Pons (tissue), 1 donor: ENCODE data around the gene FYCO1.
A peak's percentile ranks its signal among the peaks of the same experiment; 100 is the strongest.
"Not testable (repeated sequence)": the region's sequence is repeated elsewhere in the genome, so short reads cannot be mapped to it uniquely, and the experiment has no call there.

ENCODE experiments used
- DNase-seq: peaks from one replicate; pipeline ENCODE4 v3.0.0-alpha.2; 2016; ENCODE audit warnings: low spot score

Gene FYCO1

DNA sequence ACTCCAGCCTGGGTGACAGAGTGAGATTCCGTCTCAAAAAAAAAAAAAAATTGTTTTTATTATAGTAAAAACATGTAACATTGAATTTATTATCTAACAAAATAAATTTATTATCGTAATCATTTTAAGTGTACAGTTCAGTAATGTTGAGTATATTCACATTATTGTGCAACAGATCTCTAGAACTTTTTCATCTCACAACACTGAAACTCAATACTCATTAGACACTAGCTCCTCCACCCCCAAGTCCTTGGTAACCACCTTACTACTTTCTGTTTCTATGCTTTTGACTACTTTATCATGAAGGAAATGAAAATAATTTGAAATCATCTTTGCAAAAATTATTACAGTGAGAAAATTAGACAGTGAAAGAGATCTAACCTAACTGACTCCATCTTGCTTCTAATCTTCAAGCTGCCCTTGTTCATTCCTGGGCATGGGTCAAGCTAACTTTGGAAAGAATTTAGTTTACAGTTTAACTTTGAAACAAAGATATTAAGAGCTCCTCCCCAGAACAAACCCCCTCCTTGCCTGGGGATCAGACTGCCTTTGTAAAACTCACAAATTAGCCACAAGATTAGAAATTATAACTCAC is 15.0 kb upstream of the FYCO1 start:
- no peak for DNase-seq

DNA sequence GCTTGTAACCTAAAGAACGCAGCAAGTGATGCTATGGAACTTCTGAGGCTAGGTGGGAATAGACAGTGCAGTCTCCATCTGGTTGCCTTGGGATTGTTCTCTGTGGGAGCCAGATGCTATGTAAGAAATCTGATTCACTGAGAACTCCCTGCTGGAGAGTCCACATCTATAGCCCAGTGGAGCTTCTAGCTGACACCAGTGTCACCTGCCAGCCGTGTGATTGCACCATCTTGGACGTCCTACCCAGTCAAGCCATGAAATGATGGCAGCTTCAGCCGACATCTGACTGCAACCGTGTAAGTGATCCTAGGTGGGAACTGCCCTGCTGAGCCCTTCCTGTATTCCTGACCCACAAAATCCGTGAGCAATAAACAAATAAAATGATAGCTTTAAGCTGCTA is 12.4 kb upstream of the FYCO1 start:
- no peak for DNase-seq

DNA sequence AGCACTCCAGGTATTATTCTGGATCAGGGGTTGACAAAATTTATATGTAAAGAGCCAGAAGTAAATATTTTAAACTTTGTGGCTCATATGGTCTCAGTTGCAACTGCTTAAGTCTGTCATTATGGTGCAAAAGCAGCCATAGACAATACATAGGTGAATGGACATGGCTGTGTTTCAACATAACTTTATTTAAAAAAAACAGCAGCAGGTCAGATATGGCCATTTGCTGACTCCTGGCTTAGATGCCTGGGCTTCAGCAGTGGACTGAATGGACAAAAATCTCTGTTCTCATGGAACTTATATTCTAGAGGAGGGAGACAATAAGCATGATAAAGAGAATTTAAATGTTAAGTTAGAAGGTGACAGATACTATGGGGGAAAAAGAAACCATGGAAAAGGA is 11.7 kb upstream of the FYCO1 start:
- no peak for DNase-seq

DNA sequence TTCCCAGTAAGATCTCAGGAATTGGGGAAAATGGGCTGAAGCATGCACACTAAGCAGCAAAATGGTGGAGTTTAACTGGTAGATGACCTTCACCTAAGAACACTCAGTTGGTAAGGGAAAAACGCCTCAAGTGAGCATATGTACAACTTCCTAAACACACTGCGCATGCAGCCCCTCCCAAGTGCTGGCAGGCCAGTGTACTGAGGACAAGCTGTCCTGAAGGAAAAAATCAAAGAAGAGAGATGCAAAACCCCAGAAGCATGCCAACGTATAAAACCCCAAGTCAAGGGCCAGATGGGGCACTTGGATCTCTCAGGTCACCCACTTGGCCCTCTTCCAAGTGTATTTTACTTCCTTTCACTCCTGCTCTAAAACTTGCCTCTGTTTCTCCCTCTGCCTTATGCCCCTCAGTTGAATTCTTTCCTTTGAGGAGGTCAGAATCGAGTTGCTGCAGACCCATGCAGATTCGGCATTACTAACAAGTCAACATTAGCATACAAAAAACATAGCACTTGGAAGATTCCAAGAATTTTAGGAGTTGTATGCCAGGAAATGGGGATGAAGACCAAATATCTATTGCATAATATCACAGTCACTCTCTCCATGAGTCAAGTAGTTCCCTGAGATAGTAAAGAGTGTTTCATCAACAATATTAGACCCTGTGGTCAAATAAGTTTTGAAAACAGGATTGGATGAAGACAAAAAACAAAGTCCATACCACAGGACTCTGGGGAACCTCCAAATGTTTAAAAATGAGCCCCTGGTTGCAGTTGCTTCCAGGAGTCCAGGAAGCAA is 10.8 kb upstream of the FYCO1 start:
- no peak for DNase-seq

DNA sequence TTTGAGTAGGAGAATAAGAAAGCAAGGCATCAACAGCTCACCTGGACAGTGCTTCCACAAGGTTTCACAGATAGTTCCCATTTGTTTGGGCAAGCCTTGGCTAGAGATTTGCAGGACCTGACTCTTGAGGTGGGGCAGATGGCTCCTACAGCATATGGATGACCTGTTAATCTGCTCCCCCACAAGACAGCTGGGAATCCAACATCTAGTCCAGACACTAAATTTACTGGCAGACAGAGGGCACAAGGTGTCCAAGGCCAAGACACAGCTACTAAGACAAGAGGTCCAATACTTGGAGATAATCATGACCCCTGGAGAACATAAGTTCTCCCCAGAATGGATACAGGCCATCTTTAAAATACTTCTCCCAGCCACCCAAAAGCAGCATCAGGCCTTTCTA is 8.1 kb upstream of the FYCO1 start:
- not testable (repeated sequence) for DNase-seq

DNA sequence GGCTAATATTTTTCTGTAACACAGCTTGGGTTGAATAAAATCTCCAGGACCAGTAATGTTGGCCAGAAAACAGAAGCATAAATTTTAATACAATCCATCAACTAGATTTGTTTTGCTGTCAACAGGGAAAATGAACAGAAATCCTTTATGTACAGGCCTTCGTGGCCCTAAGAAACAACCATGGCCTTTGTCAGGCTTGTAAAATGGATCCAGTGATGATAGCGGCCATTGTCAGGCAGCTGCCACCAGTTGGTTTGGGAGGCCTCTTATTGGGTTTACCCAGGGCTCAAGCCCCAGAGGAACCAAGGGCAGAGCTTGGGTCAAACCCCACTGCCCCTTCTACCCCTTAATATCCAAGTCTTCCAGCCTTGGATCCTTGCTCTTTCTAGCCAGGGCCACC is 5.6 kb upstream of the FYCO1 start:
- peak; percentile 80 for DNase-seq

DNA sequence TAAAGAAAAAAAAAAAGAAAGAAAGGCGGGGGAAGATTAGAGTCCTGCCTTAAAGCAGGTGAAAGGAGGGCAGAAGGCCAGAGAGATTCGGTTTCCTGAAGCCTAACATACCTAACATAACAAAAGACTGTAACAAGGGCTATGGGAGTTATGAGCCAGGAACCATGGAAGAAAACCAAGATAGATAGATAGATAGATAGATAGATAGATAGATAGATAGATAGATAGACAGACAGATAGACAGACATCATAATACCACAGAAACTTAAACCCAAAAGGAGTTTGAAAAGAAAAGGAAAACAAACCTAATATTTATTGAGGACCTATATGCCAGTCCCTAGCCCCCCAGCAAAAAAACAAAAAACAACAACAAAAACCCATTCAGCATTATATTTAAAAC is 2.3 kb upstream of the FYCO1 start:
- no peak for DNase-seq

DNA sequence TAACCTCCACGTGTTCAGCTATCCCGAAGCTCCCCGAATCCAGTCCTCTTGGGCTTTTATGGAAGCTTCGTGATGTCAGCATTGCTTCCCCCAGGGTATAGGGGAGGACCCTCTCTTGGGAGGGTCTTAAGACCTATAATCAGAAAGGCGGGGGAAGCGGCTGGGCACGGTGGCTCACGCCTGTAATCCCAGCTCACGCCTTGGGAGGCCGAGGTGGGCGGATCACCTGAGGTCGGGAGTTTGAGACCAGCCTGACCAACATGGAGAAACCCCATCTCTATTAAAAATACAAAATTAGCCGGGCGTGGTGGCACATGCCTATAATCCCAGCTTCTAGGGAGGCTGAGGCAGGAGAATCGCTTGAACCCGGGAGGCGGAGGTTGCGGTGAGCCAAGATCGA is 1.9 kb upstream of the FYCO1 start:
- not testable (repeated sequence) for DNase-seq

DNA sequence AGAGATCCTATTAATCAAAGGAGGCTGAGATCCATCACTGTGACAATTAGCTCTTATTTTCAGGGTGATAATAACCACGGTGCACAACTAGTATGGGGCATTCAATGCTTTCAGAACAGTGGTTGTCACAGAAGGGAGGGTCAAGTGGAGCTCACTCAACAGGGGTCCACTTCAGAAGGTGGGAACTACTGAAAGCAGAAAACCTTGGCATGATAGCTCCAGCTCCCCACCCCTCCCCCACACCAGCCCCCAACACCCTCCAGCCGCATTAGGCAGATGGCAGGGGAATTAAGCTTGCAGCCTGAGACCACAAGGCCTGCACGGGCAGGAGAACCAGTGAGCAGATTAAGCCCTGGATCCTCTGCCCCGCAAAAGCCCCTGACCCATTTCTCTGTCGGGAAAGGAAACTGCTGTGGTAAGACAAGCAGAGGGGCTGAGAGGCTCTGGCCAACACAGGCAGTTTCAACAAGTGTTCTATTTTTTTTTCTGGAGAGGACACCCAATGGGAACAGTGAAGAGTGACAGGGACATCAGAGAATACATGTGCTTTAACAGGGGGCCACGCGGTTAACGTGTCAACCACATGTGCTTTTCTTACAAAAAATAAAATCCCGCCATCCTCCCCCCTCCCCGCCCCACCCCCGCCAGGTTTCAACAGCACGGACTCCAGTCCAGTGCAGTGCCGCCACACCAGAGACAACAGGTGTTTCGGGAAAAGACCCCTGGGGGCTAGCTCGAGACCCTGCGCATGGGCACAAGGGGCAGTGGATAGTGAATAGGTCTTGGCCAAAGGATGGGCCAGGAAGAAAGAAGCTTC is 997 bp downstream of the FYCO1 start:
- no peak for DNase-seq

DNA sequence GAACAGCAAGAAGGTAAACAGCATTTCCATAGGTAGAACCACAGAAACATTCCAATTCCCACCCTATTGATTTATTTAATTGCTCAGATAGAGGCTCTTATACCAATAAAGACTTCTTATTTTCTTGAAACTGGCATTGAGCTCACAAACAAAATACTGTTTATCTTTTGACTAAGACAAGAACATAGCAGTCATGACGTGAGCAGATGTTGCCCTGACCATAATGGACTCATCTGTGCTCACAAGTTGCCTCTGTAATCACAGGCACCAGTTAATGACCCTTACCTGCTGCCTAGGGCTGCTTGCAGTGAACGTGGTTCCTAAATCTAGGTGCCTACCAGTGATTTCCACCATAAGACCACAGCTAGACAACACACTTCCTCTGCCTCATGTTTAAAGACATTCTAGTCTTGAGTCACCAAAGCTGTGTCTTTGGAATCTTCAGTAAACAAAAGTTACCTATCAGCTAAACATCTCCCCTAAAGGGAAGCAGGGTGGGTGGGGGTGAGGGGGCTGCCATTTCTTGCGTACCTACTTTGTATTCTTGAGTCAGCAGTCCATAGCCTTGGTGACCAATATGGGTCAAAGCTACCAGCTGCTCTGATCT is 2.1 kb downstream of the FYCO1 start:
- no peak for DNase-seq

DNA sequence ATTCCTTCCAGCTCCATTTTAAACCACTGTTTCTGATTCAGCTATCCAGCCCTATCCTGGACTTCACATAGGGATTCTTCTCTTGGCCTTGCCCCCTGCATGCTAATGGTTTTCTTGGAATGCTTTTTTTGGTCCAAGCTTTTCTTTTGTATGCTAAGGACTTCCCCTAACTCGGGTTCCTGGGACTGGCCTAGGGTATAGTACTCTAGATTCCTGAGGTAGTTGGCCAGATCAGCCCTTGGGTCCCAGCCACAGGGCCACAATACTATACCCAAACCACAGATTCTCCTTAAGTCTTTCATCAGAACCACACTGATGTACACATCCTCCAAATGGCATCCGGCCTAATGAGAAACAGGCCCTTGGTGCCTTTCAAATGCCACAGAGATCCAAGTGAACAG is 2.8 kb downstream of the FYCO1 start:
- no peak for DNase-seq

DNA sequence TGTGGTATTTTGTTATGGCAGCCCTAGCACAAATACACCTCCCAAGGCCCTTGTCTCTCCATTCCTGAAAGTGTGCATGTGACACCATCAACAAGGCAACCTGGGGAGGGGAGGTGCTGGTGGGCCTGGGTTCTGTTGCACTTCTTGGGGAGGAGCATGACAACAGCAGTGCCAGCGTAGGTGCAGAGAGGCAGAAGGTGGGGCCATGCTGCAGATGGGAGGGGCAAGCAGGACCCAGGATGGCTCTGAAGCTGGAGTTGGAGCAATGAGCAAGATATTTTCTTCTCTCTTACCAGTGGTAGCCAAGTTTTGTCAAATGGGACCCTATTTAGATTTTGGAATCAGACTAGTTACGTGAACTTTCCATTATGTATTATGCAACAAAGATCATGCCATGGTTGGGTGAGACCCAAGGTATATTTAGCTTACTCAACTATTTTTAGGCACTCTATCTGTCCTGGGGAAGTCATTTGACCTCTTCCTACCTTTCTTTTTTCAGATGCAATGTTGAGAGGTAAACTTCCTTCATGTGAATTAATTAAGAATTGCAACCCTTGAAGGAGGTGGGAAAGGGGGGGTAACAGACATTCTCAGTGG is 3.4 kb downstream of the FYCO1 start:
- no peak for DNase-seq

DNA sequence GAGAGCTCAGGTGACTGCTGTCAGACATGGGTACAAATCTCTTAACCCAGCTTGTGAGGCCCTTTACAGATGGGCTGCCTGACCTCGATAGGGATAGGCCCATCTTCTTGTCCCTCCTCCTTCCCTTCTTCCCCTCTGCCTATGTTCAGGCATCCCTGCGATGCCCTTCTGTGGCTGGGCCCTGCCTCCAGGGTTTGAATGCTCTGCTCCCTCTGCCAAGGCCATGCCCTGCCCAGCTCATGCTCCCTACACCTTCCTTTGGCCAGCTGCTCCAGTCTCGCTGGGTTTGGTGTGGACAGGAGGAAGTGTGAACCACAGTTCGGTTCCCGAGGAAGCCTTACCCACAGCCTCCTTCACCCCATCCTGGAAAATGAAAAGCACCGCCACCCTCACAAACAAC is 4.3 kb downstream of the FYCO1 start:
- no peak for DNase-seq

DNA sequence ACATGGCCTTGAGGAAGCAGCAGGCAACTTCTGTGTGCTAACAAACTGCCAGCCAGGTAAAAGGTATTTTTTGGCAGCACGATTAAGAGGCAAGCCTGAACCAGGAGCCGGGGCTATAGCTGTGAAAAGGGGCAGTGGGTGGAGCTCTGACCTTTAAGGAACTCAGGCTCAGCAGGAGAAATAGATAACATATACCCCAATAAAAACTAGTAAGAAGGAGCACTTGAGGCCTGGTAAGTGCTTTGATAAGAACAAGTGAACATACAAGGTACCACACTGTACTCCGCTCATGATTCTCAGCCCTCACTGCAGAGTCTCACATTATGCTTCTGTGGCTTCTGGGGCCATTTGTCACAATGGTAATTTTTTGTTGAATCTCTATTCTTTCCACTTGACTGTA is 5.4 kb downstream of the FYCO1 start:
- DNase-seq, result no peak

DNA sequence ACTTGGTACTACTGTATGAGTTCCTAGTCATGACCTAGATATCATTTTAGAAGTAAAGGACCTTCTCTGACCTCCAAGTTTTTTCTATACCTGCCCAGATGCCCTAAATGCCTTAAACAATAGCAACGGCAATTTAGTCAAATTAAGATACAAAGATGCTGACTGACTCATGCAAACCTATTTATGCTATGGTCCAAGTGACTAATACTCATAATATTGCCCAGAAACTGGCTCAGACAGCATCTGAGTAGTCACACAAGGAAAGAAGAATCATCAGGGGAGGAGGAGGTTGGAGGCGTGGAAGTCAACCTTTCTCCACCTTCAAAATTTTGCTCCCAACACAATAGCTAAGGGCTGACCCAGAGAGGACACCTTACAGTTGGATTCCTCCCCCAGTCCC is 6.8 kb downstream of the FYCO1 start:
- no peak for DNase-seq

DNA sequence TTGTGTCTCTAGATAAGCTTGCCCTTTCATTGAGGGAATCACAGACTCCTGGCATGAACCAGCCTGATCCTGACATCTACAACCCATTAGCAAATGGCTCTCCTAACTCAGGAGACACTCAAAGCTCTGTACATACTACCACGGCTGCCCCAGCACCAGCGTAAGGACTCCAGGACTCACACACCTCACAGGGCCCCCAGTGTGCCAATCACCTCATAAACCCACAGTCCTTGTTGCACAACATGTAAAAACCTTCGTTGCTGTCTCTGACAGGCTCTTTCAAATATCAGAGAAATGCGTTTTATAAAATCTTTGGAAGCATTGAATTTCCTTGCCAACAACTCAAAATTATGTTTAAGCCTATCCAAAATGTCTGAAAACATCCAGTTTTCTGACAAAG is 7.3 kb downstream of the FYCO1 start:
- no peak for DNase-seq

DNA sequence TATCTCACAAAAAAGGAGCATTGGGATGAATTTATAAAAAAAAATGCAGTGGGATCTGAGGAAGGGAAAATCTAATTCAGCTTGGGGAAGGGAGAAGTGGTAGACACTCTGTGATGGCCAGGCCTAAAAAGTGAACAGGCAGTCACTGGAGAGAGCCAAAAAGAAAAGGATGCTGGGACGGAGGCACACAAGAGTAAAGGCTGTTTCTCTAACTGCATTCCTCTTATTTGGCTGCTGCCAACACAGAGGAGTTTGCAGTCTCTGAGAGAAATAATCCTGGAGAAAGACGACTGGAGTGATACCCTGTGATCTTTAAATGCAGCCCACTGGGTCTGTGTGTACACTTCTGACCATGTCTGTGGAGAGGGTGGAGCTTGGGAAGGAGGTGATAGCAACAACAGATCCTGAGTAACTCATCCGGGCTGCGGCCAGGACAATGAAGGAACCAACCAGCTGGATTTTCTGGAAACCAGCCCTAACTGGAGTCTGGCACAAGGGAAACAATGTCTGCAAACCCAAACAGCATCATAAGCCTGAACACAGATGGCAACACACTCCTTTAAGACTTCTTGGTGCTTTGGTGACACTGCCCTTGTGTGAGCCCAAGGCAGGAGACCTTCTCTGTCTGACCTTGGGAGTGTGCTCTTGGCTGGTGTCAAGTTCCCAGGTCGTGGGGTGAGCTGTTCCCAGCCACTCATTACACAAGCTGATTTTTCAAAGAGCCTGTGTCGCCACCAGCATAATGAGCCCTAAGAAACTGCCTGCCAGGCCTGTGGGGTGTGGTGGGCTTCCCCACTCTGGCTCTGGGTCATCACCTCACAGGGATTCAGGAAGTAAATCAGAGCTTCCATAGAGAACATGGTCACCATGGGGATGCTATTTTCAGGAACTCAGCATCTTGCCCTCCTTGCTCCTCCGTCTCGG is 8.0 kb downstream of the FYCO1 start:
- DNase-seq, result peak; percentile 90

DNA sequence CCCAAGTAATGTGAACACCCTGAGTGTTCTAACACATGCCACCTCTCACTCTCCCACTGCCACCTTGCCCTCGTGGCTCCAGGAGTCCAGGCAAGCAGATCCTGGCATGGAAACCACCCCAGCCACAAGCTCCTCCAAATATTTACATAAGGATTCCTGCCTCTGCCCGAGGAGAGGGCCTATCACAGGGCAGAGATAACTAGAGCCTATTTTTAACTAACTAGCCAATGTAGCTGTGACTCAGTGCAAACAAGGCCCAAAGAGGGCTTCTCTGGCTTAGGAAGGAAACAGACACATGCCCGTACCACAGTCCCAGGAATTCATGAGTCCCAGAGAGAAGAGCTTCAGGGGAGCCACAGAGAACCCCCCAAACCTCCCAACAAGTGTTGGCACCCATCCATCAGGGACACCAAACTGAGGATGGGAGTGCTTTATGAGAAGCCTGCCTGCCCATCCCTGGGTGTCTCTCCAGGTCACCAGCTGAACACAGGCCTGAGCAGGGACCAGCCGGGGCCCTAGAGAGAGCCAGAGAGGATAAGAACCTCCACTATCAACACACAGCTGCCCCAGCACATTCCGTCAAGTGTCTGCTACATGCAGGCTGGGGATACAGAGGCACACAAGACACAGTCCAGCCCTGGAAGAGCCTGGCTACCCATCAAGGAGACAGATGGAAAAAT is 9.2 kb downstream of the FYCO1 start:
- no peak for DNase-seq

DNA sequence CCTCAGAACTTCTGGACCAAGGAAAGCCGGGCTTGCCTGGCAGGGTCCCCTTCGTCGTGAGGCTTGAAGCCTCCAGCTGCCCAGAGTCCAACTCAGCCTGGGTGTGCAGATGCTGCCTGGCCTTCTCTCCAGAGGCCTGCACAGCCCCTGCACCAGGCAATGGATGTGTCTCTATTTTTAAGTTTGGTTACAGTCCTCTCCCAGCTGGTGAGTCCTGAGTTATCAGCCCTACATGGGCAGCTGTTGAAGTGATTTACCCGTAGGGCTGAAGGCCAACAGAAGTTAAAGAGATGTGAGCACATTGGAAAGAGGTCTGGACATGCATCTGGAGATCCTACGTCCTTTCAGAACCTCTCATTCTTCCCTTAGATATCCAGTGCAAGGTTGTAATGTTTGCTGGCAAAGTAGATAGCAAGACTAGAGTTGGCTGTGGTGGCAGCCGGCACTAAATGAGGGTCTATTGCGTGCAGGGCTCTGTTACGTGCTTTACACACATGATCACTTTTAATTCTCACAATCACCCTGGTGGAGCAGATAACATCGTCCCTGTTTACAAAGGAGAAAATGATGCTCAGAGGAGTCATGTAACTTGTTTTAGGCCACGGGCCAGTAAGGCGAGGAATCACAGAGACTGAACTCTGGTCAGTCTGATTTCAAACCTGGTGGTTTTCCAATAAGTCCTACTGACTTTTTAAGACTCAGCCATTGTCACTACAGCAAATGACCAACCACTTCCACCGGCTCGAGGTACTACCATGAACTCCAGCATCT is 9.9 kb downstream of the FYCO1 start:
- no peak for DNase-seq
